ENCODE results near the gene USP9X.

DNA sequence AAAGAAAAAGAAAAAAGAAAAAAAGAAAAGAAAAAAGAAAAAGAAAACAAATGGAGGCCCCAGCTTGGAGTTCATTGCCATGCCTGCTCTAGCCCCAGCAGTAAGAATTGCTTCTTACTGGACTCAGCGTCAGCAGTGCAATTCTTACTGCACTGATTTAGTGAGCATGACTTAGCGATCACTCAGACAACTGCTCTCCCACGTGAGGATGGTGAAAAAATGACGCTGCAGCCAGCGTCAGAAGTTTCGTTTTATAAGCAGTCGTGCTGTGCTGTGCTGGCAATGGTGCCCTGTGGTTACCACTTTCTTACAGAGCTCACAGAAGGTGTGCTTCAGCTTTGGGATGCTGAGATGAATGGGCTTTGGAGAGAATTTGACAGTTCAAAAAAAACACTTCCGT, 180.4 kb downstream of the USP9X start:
- TF ChIP-seq, protein P1, sequence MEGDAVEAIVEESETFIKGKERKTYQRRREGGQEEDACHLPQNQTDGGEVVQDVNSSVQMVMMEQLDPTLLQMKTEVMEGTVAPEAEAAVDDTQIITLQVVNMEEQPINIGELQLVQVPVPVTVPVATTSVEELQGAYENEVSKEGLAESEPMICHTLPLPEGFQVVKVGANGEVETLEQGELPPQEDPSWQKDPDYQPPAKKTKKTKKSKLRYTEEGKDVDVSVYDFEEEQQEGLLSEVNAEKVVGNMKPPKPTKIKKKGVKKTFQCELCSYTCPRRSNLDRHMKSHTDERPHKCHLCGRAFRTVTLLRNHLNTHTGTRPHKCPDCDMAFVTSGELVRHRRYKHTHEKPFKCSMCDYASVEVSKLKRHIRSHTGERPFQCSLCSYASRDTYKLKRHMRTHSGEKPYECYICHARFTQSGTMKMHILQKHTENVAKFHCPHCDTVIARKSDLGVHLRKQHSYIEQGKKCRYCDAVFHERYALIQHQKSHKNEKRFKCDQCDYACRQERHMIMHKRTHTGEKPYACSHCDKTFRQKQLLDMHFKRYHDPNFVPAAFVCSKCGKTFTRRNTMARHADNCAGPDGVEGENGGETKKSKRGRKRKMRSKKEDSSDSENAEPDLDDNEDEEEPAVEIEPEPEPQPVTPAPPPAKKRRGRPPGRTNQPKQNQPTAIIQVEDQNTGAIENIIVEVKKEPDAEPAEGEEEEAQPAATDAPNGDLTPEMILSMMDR (IDR thresholded peaks at IDR 0.05) = no peak
- no peak for TF ChIP-seq EP300 (IDR thresholded peaks at IDR 0.05; ENCODE audit: low read depth)
- no peak for TF ChIP-seq POLR2A (IDR thresholded peaks at IDR 0.05)

All from transverse colon (tissue), 3 donors.